M059J (cell line): ENCODE results near the gene AGAP1. TPM values are rescaled to one million over a fixed set of nuclear protein-coding genes. Genes with fewer than 3 reads are reported as not detected.

Source experiments
- DNase-seq: peaks from one replicate; pipeline ENCODE4 v3.0.0-alpha.2; 2012; ENCODE audit warnings: low read depth
- total RNA-seq: library from RNA; depleted of rRNA; stranded (reverse); fragments of >200 nt; shearing (Covaris generic); gene quantifications from 2 replicates; pipeline ENCODE4 v1.2.3, GENCODE V29; 2014

Gene AGAP1
- total RNA-seq, 1 experiment from 2014 or later = 8.7 TPM

GRCh38 chr2:235868224-235868623 is 374.4 kb downstream of the AGAP1 start:
- no peak for DNase-seq

GRCh38 chr2:235868645-235869044 is 374.8 kb downstream of the AGAP1 start:
- DNase-seq = no peak

GRCh38 chr2:235870515-235870914 is 376.7 kb downstream of the AGAP1 start:
- no peak for DNase-seq

- DNase-seq = no peak
These were observed 382.3 kb downstream of the AGAP1 start for GRCh38 chr2:235876099-235876679.

GRCh38 chr2:235877275-235877802 is 383.5 kb downstream of the AGAP1 start:
- DNase-seq = no peak

- DNase-seq = no peak
These were observed 385.3 kb downstream of the AGAP1 start for GRCh38 chr2:235879116-235879515.

GRCh38 chr2:235883675-235884074 is 389.8 kb downstream of the AGAP1 start:
- no peak for DNase-seq

GRCh38 chr2:235889302-235889630 is 395.4 kb downstream of the AGAP1 start:
- DNase-seq = no peak

- no peak for DNase-seq
These were observed 399.4 kb downstream of the AGAP1 start for GRCh38 chr2:235893129-235893698.

- DNase-seq = no peak
These were observed 401.0 kb downstream of the AGAP1 start for GRCh38 chr2:235894839-235895238.

- no peak for DNase-seq
These were observed 402.2 kb downstream of the AGAP1 start for GRCh38 chr2:235896061-235896460.

GRCh38 chr2:235897992-235898391 is 404.1 kb downstream of the AGAP1 start:
- DNase-seq = no peak

- no peak for DNase-seq
These were observed 404.9 kb downstream of the AGAP1 start for GRCh38 chr2:235898766-235899165.

- DNase-seq = peak; percentile 36
These were observed 406.8 kb downstream of the AGAP1 start for GRCh38 chr2:235900631-235901030.

GRCh38 chr2:235901243-235901642 is 407.4 kb downstream of the AGAP1 start:
- no peak for DNase-seq

- DNase-seq = no peak
These were observed 410.1 kb downstream of the AGAP1 start for GRCh38 chr2:235903782-235904584.

GRCh38 chr2:235904585-235904931 is 410.7 kb downstream of the AGAP1 start:
- DNase-seq = no peak

- DNase-seq = no peak
These were observed 415.0 kb downstream of the AGAP1 start for GRCh38 chr2:235908826-235909225.

GRCh38 chr2:235909358-235909757 is 415.5 kb downstream of the AGAP1 start:
- no peak for DNase-seq

- DNase-seq = no peak
These were observed 416.2 kb downstream of the AGAP1 start for GRCh38 chr2:235910067-235910466.

- DNase-seq = no peak
These were observed 417.3 kb downstream of the AGAP1 start for GRCh38 chr2:235911125-235911524.

- no peak for DNase-seq
These were observed 417.9 kb downstream of the AGAP1 start for GRCh38 chr2:235911633-235912233.

GRCh38 chr2:235914756-235915155 is 420.9 kb downstream of the AGAP1 start:
- DNase-seq = no peak
